Stimulated activated effector memory CD8-positive, alpha-beta T cell treated with anti-CD3 and anti-CD28 coated beads, Interleukin-12 subunit alpha, Interleukin-12 subunit beta, amount 100 ng/mL, for 72 hours (primary cell): ENCODE measurements around the gene SPDEF.

Experiments
- ATAC-seq: fragments of 150-1000 bp; cut with Tn5 transposase; 2 replicates; pipeline ENCODE4 v1.10.0; 2021
- DNase-seq, 2 donors: peaks; one replicate each; pipeline ENCODE4 v3.0.0; 2021 to 2022; ENCODE audit warnings: low spot score in 2 of 2
- H3K27ac Mint-ChIP-seq: one replicate; pipeline ENCODE4 v1.8.0; 2022; ENCODE audit warnings: mild to moderate bottlenecking, mixed read lengths
- H3K36me3 Mint-ChIP-seq: one replicate; pipeline ENCODE4 v1.8.0; 2022; ENCODE audit warnings: mild to moderate bottlenecking, mixed read lengths
- H3K4me1 Mint-ChIP-seq: one replicate; pipeline ENCODE4 v1.8.0; 2022; ENCODE audit warnings: mixed read lengths
- H3K4me3 Mint-ChIP-seq: one replicate; pipeline ENCODE4 v1.8.0; 2022; ENCODE audit warnings: mild to moderate bottlenecking, mixed read lengths
- H3K9me3 Mint-ChIP-seq: one replicate; pipeline ENCODE4 v1.8.0; 2022; ENCODE audit warnings: mixed read lengths

The SPDEF gene

DNA sequence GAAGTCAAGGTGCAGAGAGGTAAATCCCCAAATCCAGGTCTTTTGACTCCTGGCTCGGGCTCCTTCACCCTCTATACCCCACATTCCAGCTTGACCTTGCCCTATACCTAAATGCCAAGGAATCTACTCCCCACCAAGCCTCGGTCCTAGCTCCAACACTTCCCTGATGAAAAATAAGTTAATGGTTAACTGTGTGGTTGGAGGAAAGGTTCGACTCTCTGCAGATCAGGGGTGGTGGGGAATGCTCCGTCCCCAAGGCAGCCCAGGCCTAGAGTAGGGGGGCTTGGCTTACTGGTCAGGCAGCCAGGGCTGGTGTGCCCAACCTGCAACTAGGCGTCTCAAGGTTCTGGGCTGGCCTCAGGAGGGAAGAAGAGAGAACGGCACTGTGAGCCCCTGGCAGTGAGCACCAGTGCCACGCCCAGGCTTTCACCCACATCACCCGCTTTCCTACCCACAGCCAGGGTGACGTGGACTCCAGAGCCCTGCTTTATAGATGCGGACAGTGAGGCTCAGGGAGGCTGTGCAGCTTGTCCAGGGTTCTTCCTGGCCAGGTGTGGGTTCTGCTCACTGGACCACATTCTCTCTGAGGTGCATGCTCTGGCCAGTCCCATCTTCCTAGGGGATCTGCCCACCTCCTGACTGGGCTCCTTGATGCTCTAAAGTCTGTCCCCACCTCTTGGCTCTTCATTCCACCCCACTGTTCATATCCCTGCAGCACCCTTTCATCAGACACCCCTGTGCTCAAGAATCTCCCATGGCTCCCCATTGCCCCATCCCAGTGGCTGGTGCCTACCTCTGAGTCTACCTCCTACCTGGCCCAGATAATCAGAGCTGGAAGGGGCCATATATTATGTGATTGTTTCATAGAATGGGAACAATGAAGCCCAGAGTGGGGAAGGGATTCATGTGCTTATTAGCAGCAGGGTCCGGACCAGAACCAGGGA is 8.2 kb downstream of the SPDEF start:
- H3K36me3 Mint-ChIP-seq = no peaks in the 10 kb centered on the region
- no peak overlapping the region for H3K4me3 Mint-ChIP-seq
- ATAC-seq (no peak), DNase-seq (no peak)
- H3K9me3 Mint-ChIP-seq = no peaks in the 10 kb centered on the region
- no peak overlapping the region for H3K27ac Mint-ChIP-seq
- H3K4me1 Mint-ChIP-seq = no peaks in the 10 kb centered on the region

DNA sequence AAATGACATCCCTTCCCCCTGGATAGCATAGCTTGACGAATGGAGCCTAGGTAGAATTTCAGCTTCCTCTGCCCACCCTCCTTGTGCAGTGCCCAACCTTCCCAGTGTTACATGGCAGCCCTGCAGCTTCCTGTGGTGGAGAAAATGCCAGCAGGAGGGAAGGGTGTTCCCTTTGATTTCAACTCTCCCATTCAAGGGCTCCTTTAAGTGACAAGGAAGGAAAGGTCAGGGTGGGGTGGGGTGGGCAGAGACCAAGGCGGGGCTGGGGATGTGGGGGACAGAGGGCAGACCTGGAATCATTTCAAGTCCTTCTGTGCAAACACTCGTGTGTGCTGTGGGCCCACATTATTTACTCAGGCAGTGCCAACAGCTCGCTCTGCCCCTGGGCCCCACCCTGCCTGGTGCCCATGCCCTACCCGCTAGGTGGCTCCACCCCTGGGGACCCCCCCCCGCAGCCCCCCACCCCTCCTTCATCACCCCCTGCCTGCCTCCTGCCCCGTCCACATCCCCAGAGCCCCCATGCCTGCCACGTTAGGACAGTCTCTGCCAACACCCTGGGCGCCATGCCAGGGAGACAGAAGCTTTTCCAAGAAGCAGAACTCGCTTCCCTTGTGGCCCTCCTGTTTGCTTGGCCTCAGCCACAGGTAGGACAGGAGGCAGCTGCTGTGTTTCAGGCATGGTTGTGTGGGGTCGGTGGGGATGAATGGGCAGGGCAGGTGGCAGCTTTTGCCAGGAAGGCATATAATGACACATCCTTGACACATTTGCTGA is 9.4 kb downstream of the SPDEF start:
- Mint-ChIP-seq H3K4me3 (no peak overlapping the region), H3K27ac (no peak overlapping the region), H3K9me3 (no peaks in the 10 kb centered on the region), H3K36me3 (no peaks in the 10 kb centered on the region), H3K4me1 (no peaks in the 10 kb centered on the region)
- DNase-seq (no peak), ATAC-seq (no peak)

DNA sequence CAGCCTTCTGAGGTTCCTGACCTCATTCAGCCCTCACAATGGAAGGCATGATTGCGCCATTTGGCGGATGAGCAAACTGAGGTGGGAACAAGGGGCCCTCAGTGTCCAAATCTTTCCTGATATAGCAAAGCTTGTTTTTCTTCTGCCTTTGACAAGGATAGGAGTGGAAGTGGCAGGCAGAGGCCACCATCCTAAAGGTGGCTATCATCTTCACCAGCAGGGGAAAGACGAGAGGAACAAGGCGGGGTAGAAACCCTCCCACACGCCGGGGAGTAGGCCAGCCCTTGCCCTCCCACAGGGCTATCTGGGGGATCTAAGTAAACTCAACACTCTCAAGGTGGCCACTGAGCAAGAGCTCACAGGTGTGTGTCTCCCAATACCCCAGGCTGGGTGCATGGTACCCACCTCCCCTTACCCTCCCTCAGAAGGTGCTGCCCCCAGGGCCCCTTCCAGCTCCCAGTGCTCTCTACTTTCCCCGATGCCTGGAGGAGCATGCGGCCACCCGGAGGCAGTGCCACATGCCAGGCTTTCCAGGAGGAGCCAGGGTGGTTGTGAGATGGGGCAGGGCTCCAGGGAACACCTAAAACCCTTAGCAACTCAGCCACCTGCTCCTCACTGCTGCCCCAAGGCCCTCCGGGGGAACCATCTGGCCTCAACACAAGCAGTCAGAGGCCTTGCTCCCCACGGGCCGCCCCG is 11.2 kb downstream of the SPDEF start:
- ATAC-seq (no peak), DNase-seq (no peak)
- no peaks in the 10 kb centered on the region for H3K36me3 Mint-ChIP-seq
- H3K4me3 Mint-ChIP-seq = no peak overlapping the region
- H3K4me1 Mint-ChIP-seq = no peaks in the 10 kb centered on the region
- peak overlapping the region; percentile 54 for H3K27ac Mint-ChIP-seq
- H3K9me3 Mint-ChIP-seq = no peaks in the 10 kb centered on the region

DNA sequence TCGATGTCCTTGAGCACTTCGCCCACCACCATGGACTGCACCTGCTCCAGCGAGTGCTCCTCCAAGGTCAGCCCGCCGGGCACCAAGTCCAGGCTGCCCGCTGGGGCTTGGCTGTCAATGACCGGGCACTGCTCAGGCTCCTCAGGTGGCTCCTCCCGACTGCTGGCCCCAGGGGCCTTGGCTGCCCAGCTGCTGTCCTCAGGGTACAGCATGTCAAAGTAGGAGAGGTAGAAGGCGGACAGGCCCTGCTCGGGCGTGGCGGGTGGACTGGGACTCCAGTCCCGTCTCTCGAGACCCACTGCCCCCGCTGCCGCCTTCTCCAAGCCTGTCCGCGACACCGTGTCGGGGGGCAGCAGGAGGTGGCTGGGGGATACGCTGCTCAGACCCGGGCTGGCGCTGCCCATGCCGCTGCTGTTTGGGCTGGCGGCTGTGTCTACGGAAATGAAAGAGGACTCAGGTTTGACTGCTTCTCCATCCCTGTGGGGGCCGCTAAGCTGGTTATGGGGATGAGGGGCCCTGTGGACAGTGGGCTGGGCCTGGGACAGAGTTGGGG is 12.0 kb downstream of the SPDEF start:
- no peak for ATAC-seq
- no peak for DNase-seq
- H3K4me3 Mint-ChIP-seq = no peak overlapping the region
- no peaks in the 10 kb centered on the region for H3K4me1 Mint-ChIP-seq
- H3K27ac Mint-ChIP-seq = no peak overlapping the region
- H3K9me3 Mint-ChIP-seq = no peaks in the 10 kb centered on the region
- H3K36me3 Mint-ChIP-seq = no peaks in the 10 kb centered on the region

DNA sequence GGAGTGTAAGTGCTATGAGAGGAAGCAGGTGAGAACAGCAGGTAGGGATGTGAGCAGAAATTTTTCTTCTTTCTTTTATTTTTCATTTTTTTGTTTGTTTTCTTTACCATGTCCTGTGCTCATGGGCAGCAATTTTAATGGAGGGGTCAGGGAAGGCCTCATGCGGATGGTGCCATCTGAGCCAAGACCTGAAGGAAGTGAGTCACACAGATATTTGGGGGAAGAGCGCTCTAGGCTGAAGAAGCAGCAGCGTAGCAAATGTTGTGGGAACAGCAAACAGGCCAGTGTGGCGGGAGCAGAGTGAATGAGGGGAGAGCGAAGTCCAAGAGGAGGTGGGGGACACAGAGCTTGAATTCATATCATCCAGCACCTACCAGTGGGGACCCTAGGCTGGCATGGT is 12.7 kb downstream of the SPDEF start:
- no peaks in the 10 kb centered on the region for H3K36me3 Mint-ChIP-seq
- no peak overlapping the region for H3K27ac Mint-ChIP-seq
- no peak for ATAC-seq
- H3K4me3 Mint-ChIP-seq = no peak overlapping the region
- no peaks in the 10 kb centered on the region for H3K9me3 Mint-ChIP-seq
- DNase-seq = no peak
- no peaks in the 10 kb centered on the region for H3K4me1 Mint-ChIP-seq

DNA sequence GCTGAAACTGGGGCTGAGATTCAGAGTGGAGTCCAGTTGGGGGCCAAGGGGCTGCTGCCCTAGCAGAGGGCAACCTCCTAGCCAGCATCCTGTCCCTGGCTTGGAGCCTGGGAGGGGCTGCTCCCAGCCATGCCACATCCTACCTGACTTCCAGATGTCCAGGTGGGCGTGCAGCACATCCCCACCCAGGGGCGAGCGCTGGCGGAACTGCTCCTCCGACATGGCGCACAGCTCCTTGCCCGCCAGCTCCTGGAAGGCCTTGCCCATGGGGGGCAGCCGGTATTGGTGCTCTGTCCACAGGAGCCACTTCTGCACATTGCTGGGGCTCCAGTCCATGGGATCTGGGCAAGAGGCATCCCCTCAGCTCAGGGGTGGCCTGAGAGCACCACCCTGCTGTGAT is 15.3 kb downstream of the SPDEF start:
- DNase-seq (no peak), ATAC-seq (no peak)
- no peak overlapping the region for H3K27ac Mint-ChIP-seq
- H3K4me1 Mint-ChIP-seq = no peaks in the 10 kb centered on the region
- no peaks in the 10 kb centered on the region for H3K36me3 Mint-ChIP-seq
- no peaks in the 10 kb centered on the region for H3K9me3 Mint-ChIP-seq
- H3K4me3 Mint-ChIP-seq = no peak overlapping the region

DNA sequence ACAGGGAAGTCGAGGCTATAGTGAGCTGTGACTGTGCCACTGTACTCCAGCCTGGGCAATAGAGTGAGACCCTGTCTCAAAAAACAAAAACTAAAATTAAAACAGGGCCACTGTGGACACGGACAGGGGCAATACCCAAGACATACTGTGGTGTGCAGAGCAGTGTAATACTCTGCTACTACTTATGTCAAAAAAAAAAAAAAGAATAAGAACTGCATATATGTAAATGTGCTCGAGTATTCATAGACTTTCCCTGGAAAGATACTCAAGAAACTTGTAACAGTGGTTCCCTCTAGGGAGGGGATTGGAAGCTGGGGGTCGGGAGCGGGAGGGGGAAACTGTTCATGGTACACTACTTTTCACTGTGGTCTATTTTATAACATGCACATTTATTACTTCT is 15.9 kb downstream of the SPDEF start:
- ATAC-seq (no peak), DNase-seq (no peak)
- Mint-ChIP-seq H3K27ac (no peak overlapping the region), H3K9me3 (no peaks in the 10 kb centered on the region), H3K36me3 (no peaks in the 10 kb centered on the region), H3K4me1 (no peaks in the 10 kb centered on the region), H3K4me3 (no peak overlapping the region)

DNA sequence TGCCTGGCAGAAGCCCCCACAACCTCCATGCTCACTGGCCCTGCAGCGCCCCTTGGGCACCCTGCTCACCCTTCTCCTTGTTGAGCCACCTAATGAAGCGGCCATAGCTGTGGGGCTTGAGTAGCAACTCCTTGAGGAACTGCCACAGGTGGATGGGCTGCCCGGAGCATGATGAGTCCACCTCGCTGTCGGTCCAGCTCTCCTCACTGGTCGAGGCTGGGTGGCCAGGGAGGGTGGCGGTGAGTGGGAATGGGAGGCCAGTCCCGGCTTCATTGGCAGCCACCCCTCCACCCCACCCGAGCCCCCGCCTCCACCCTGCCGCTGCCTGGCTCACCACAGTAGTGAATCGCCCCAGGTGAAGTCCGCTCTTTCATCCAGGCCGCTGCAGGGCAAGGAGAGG is 16.9 kb downstream of the SPDEF start:
- no peak for ATAC-seq
- no peak overlapping the region for H3K4me3 Mint-ChIP-seq
- H3K27ac Mint-ChIP-seq = no peak overlapping the region
- no peaks in the 10 kb centered on the region for H3K9me3 Mint-ChIP-seq
- no peaks in the 10 kb centered on the region for H3K4me1 Mint-ChIP-seq
- no peak for DNase-seq
- H3K36me3 Mint-ChIP-seq = no peaks in the 10 kb centered on the region

DNA sequence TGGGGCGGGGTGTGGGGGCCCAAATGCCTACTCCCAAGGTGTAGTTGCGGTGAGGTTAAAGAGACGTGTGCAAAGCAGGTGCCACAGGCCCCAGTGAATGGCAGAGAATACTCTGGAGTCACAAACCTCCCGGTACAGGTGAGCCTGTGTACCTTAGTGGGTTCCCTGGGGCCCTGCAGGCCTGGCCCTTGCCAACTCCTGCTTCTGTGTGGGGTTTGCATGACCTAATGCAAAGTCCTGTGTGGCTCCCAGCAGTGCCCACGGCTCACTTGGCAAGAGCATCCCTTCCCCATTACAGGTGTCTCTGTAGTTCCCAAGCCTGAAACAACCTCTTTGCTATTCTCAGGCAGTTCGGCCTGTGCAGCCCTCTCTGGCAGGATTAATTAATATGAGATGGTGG is 17.5 kb downstream of the SPDEF start:
- no peak for DNase-seq
- Mint-ChIP-seq H3K36me3 (no peaks in the 10 kb centered on the region), H3K9me3 (no peaks in the 10 kb centered on the region), H3K27ac (no peak overlapping the region), H3K4me1 (no peaks in the 10 kb centered on the region), H3K4me3 (no peak overlapping the region)
- ATAC-seq = no peak

DNA sequence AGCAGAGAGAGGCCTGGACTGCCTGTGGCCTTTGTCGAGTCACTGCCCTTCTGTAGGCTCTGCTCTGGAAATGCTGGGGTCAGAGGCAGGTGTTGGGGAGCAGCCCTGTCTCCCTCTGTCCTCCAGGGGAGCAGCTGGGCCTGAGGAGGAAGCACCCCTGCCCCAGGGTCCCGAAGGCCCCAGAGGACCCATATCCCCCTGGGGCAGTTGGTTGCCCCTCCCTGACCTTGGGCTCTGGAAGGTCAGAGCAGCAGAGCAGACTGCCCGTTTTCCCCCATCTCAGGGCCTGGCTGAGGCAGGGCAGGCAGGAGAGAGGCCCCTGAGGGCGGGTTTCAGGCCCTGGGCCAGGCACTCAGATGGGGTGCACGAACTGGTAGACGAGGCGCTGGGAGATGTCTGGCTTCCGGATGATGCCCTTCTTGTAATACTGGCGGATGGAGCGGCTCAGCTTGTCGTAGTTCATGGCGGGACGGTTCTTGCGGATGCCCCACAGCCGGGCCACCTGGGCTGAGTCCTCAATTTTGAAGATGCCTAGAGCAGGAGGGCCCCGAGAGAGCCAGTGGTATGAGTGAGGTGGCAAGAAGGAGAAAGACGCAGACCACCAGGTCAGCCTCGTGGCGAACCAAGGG is 18.1 kb downstream of the SPDEF start:
- Mint-ChIP-seq H3K27ac (no peak overlapping the region), H3K9me3 (no peaks in the 10 kb centered on the region), H3K36me3 (no peaks in the 10 kb centered on the region), H3K4me1 (no peaks in the 10 kb centered on the region), H3K4me3 (no peak overlapping the region)
- no peak for ATAC-seq
- DNase-seq = no peak

DNA sequence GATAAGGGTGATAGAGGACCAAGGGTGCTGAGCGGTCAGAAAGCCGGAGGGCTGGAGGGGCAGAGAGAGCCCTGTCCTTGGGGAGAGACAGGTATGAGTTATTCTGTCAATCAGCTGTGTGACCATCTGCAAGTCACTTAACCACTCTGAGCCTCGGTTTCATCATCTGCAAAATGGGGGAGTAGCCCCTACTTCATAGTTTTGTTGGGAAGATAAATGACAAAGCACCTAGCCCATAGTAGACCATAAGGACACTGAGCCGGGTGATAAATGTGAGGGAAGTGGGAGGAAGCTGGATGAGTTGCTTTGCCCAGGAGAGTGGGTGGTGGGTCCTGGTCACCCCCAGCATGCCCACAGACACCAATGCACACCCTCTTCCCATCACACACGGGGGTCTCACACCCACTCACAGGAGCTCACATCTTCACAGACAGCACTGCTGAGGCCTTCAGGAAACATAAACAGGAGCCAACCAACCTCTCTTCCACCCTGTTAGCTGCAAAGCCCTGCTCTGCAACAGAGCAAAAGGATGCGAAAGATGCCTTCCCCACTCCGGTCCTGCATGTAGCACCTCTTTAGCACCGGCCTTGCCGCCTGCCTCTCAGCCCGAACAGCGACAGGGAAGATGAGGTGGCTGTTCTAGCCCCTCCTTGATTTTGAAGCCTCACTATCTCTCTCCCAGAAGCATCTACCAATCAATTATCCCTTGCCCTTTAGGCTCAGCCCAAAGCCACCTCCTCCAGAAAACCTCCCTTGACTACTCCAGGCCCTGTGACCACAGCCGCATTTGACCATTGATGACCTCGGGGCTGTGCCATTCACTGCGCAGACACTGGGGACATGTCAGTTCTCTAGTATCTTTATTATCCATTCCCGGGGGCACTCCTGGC is 18.9 kb downstream of the SPDEF start:
- H3K27ac Mint-ChIP-seq = no peak overlapping the region
- H3K4me3 Mint-ChIP-seq = no peak overlapping the region
- H3K4me1 Mint-ChIP-seq = no peaks in the 10 kb centered on the region
- DNase-seq = no peak
- no peak for ATAC-seq
- no peaks in the 10 kb centered on the region for H3K36me3 Mint-ChIP-seq
- no peaks in the 10 kb centered on the region for H3K9me3 Mint-ChIP-seq

DNA sequence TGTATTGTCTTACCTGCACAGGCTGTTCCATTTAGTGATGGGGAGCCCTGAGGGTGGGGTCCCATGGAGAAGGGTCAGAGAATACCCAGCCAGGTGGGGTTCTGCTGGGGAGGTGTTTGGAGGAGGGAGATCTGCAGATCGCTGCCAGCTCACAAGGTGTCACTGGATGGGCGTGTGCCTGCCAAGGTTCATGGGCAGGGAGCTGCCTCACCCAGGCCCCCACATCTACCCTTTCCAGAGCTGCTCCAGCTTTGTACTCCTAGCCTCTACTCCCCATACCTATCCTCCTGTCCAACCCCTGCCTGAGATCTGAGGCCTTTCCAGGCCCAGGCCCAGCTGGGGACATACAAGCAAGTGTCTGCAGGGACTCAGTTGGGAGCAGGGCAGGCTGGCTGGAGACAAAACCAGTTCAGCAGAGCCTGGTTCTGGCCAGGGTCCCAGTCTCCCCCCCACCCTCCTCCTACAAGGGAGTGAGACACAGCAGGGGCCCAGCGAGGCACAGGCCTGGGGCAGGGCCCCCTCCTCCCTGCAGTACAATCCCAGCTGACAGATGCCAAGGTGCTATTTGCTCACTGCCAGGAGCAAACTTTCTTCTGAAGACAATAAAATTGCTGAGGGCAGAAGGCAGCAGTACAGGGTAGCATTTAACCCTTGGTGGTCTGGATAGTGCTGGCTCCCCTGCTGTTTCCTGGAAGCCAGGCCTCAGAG is 19.7 kb downstream of the SPDEF start:
- ATAC-seq (no peak), DNase-seq (no peak)
- Mint-ChIP-seq H3K4me1 (no peaks in the 10 kb centered on the region), H3K27ac (no peak overlapping the region), H3K36me3 (no peaks in the 10 kb centered on the region), H3K9me3 (no peaks in the 10 kb centered on the region), H3K4me3 (no peak overlapping the region)

DNA sequence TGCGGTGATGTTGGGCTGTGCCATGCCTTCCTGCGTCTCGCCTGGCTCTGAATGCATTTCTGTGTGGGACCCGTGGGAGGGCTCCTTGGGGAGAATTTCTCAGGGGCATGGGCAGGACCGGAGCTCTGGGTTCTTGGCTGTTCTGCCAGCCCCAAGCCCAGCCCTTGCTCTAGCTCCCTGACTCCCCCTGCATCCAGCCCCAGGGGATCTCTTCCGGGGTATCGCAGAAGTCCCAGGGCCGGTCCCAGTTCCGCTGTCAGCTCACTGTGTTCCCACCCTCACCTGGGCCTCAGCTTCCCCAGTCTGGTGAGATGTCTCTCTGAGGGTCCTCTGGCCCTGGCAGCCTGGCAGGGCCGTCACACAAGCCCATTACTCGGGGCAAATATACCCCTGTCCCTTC is 20.5 kb downstream of the SPDEF start:
- H3K27ac Mint-ChIP-seq = no peak overlapping the region

DNA sequence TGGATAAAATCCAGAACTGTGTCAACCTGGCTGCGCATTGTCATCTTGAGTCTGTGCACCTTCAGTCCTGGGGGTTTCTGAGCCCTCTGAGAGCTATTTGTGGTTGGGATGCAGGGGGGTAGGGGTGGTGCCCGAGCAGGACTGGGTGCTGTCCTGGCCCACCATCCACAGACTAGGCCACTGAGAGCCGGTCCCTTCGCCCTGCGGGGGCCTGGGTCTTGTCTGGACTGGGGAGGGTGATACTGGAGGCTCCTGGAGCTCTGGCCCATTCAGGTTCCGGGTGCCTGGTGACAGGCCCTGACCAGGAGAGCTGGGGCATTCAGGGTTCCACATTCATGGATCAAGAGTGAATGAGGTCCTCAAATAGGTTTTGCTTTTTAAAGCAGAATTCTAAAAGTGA is 20.9 kb downstream of the SPDEF start:
- no peak overlapping the region for H3K4me3 Mint-ChIP-seq
- no peaks in the 10 kb centered on the region for H3K4me1 Mint-ChIP-seq
- H3K27ac Mint-ChIP-seq = no peak overlapping the region
- DNase-seq (no peak), ATAC-seq (no peak)
- H3K36me3 Mint-ChIP-seq = no peaks in the 10 kb centered on the region
- no peaks in the 10 kb centered on the region for H3K9me3 Mint-ChIP-seq

More for the DNA sequence above, 20.5 kb downstream of the SPDEF start:
- H3K36me3 Mint-ChIP-seq = no peaks in the 10 kb centered on the region
- no peak for DNase-seq
- ATAC-seq = no peak
- no peaks in the 10 kb centered on the region for H3K9me3 Mint-ChIP-seq
- no peaks in the 10 kb centered on the region for H3K4me1 Mint-ChIP-seq
- H3K4me3 Mint-ChIP-seq = no peak overlapping the region
